Measurements from ENCODE around the gene CABYR.

The CABYR gene

DNA sequence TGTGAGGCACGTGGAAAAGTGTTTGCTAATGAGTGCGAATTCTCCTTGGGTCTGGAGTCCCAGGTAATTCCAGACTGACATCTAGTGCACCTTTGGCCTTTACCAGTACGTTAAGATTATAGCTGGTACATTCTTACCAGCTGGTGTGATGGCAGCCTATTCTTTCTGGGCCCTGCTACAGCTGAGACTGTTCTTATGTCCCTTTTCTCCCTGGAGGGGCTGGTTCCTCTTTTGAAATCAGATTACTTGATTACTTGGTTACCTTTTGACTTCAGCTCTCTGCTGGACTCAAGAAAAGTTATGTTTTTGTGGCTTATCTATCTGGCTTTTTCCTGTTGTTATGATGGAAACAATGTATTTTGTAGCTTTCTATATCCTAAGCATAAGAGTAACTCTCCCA is 14.5 kb downstream of the CABYR start:
- no peak for DNase-seq (ENCODE audit: low read depth)
- TF ChIP-seq, protein P1, sequence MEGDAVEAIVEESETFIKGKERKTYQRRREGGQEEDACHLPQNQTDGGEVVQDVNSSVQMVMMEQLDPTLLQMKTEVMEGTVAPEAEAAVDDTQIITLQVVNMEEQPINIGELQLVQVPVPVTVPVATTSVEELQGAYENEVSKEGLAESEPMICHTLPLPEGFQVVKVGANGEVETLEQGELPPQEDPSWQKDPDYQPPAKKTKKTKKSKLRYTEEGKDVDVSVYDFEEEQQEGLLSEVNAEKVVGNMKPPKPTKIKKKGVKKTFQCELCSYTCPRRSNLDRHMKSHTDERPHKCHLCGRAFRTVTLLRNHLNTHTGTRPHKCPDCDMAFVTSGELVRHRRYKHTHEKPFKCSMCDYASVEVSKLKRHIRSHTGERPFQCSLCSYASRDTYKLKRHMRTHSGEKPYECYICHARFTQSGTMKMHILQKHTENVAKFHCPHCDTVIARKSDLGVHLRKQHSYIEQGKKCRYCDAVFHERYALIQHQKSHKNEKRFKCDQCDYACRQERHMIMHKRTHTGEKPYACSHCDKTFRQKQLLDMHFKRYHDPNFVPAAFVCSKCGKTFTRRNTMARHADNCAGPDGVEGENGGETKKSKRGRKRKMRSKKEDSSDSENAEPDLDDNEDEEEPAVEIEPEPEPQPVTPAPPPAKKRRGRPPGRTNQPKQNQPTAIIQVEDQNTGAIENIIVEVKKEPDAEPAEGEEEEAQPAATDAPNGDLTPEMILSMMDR (conservative IDR thresholded peaks at IDR 0.05; ENCODE audit: control insufficient read depth, insufficient read depth, low read depth, low read length) = no peak
- no peak overlapping the region for H3K4me3 ChIP-seq (ENCODE audit: control insufficient read depth, low read depth, low read length)

GRCh38 chr18:24157855-24158254 is 19.0 kb downstream of the CABYR start:
- TF ChIP-seq, protein P1 (conservative IDR thresholded peaks at IDR 0.05; ENCODE audit: control insufficient read depth, insufficient read depth, low read depth, low read length) = no peak
- H3K4me3 ChIP-seq (ENCODE audit: control insufficient read depth, low read depth, low read length) = no peak overlapping the region
- DNase-seq (ENCODE audit: low read depth) = no peak

DNA sequence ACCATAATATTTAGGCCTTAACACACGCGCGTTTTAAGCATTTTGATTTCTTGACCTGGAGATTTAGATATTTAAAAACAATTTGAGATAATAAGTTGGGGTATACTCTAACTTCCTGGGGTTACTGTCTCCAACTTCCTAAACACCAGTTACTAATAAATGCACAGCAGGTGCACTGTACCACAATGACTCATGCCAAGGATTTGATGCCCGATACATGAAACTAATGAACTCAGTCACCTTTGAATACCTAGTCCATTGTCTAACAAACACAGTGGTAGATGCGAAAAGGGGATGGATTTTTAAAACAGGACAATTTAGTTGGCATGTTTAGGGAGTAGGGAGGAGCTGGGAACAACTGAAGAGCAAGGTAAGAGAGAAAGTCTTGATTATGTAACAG is 21.2 kb downstream of the CABYR start:
- DNase-seq (ENCODE audit: low read depth) = no peak
- TF ChIP-seq, protein P1 (conservative IDR thresholded peaks at IDR 0.05; ENCODE audit: control insufficient read depth, insufficient read depth, low read depth, low read length) = no peak
- H3K4me3 ChIP-seq (ENCODE audit: control insufficient read depth, low read depth, low read length) = no peak overlapping the region

DNA sequence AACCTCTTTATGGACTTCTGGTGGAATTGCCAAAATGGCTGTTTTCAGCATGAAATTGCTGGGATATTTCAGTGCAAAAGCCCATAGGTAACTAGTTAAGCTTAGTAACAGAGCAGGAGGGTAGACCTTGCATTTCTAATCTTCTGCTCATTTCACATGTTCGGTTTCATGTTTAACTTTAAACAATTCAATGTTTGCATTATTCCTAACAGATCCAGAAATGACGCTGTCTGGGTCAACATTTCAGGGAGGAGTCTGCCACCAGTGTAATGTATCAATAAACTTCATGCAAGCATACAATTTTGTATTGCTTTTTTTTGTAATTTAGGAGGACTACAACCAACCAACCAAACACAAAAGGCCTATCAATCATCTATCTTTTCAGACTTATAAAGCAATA is 22.4 kb downstream of the CABYR start:
- TF ChIP-seq, protein P1 (conservative IDR thresholded peaks at IDR 0.05; ENCODE audit: control insufficient read depth, insufficient read depth, low read depth, low read length) = no peak
- DNase-seq (ENCODE audit: low read depth) = no peak
- no peak overlapping the region for H3K4me3 ChIP-seq (ENCODE audit: control insufficient read depth, low read depth, low read length)

DNA sequence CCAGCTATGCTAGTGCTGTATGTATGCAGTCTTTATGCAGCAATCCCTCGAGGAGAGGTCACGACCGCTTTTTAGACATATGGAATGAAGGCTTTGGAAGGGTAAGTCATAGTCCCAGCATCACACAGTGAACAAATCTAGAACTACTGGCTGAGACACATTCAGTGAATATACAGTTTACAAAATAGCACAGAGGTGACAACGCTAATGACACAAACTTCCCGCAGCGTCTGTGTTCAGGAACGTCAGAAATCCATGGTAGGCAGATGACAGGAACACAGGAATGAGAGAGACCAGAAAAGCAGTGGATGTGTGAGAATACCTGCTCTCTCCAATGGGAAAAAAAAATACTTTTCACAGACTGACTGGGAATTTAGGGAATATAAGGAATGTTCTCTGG is 29.6 kb downstream of the CABYR start:
- no peak for DNase-seq (ENCODE audit: low read depth)
- no peak overlapping the region for H3K4me3 ChIP-seq (ENCODE audit: control insufficient read depth, low read depth, low read length)
- TF ChIP-seq, protein P1 (conservative IDR thresholded peaks at IDR 0.05; ENCODE audit: control insufficient read depth, insufficient read depth, low read depth, low read length) = no peak

- H3K4me3 ChIP-seq (ENCODE audit: control insufficient read depth, low read depth, low read length) = no peak overlapping the region
- no peak for DNase-seq (ENCODE audit: low read depth)
- TF ChIP-seq, protein P1 (conservative IDR thresholded peaks at IDR 0.05; ENCODE audit: control insufficient read depth, insufficient read depth, low read depth, low read length) = no peak
Measured at GRCh38 chr18:24170360-24170759, 31.5 kb downstream of the CABYR start.

DNA sequence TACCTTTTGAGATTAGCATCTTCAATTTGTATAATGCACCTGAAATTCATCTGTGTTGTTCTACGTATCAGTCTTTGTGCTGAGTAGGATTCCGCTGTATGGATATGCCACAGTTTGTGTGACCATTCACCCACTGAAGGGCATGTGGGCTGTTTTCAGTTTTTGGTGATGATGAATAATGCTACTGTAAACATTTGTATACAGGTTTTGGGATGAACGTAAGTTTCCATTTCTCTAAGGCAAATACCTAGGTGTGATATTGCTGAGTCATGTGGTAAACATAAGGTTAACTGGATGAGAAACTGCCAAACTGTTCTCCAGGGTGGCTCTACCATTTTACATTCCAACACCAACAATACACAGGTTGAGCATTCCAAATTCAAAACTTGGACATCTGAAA is 35.1 kb downstream of the CABYR start:
- DNase-seq (ENCODE audit: low read depth) = no peak
- no peak overlapping the region for H3K4me3 ChIP-seq (ENCODE audit: control insufficient read depth, low read depth, low read length)
- TF ChIP-seq, protein P1 (conservative IDR thresholded peaks at IDR 0.05; ENCODE audit: control insufficient read depth, insufficient read depth, low read depth, low read length) = no peak

Data from fibroblast of mammary gland (primary cell).